Type B pancreatic cell (in vitro differentiated cells): ENCODE data around the gene AP2A2. TPM values are rescaled to one million over a fixed set of nuclear protein-coding genes. Genes with fewer than 3 reads are reported as not detected.

Experiments
- DNase-seq: peaks from one replicate; pipeline ENCODE4 v3.0.0; 2021; ENCODE audit warnings: mixed read lengths; ENCODE audit not compliant: unreplicated experiment; ENCODE audit errors: extremely low spot score
- H3K27ac Mint-ChIP-seq: 2 replicates; pipeline ENCODE4 v1.8.0; 2021; ENCODE audit warnings: mild to moderate bottlenecking, mixed read lengths
- H3K27me3 Mint-ChIP-seq: 2 replicates; pipeline ENCODE4 v1.8.0; 2021; ENCODE audit warnings: mixed read lengths
- H3K36me3 Mint-ChIP-seq: 2 replicates; pipeline ENCODE4 v1.8.0; 2021; ENCODE audit warnings: mixed read lengths
- H3K4me1 Mint-ChIP-seq: one replicate; pipeline ENCODE4 v1.8.0; 2021; ENCODE audit warnings: mixed read lengths; ENCODE audit not compliant: unreplicated experiment
- H3K4me3 Mint-ChIP-seq: 2 replicates; pipeline ENCODE4 v1.8.0; 2021; ENCODE audit warnings: mild to moderate bottlenecking, mixed read lengths
- H3K9me3 Mint-ChIP-seq: 2 replicates; pipeline ENCODE4 v1.8.0; 2021; ENCODE audit warnings: mixed read lengths
- total RNA-seq: library from RNA; stranded (reverse); gene quantifications from 2 replicates; pipeline ENCODE4 v1.2.1, GENCODE V29; 2021; ENCODE audit warnings: low replicate concordance
- TF ChIP-seq, protein P1 (sequence below): fragments of 200-600 bp; sonication (generic); conservative IDR thresholded peaks from 2 replicates; pipeline ENCODE4 v1.5.0; 2021; ENCODE audit warnings: antibody characterized with exemption, mild to moderate bottlenecking

AP2A2 gene
- total RNA-seq, 1 donor from 2014 or later = 109 TPM

DNA sequence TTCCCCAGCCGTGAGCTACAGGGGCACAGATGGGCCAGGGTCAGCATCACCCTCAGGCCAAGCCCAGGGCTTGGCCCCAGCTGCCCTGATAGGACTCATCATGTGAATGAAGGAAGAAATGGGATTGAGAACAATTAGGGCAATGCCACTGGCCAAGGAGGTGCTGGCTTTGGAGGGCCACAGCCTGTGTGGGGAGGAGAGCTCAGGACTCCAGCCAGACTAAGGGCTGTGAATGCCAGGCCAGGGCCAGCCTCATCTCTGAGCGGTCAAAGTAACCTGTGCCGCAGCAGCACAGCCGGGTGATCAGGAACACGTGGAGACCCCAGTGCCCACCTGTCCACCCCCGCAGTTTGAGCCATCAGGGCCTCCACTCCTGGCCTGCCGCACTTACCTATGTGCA lies 25.1 kb upstream of the AP2A2 start:
- Mint-ChIP-seq H3K4me3 (no peak overlapping the region), H3K27me3 (no peaks in the 10 kb centered on the region), H3K36me3 (peaks cover 10% of the 10 kb centered on the region), H3K9me3 (no peaks in the 10 kb centered on the region), H3K27ac (no peak overlapping the region), H3K4me1 (no peaks in the 10 kb centered on the region)
- TF ChIP-seq, protein P1, sequence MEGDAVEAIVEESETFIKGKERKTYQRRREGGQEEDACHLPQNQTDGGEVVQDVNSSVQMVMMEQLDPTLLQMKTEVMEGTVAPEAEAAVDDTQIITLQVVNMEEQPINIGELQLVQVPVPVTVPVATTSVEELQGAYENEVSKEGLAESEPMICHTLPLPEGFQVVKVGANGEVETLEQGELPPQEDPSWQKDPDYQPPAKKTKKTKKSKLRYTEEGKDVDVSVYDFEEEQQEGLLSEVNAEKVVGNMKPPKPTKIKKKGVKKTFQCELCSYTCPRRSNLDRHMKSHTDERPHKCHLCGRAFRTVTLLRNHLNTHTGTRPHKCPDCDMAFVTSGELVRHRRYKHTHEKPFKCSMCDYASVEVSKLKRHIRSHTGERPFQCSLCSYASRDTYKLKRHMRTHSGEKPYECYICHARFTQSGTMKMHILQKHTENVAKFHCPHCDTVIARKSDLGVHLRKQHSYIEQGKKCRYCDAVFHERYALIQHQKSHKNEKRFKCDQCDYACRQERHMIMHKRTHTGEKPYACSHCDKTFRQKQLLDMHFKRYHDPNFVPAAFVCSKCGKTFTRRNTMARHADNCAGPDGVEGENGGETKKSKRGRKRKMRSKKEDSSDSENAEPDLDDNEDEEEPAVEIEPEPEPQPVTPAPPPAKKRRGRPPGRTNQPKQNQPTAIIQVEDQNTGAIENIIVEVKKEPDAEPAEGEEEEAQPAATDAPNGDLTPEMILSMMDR = no peak
- no peak for DNase-seq

DNA sequence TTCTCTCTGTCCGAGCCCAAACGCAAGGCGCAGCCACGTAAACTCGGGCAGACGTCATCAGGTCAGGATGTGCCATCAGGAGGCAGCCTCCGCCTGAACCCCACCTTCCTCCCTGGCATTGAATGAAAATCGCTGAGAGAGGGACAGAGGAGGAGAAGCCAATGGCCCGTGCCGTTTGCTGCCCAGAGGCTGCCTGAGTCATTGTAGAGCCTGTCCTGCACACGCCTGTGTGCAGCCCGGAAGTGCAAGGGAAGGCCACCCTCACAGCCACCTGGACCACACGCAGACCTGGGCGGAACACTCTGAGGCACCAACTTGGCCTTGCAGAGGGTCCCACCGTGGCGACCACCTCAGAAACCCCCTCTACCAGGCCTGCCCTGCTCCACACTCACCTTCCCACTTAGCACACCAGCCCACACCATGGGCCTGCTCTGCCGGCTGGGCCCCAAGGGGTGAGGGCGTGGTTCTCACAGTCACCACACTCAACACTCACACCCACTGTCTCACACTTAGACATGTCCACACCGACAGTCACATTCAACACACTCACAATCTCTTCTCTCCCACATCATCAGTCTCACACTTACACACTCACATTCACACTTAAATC lies 24.1 kb upstream of the AP2A2 start:
- H3K27me3 Mint-ChIP-seq = no peaks in the 10 kb centered on the region
- H3K4me1 Mint-ChIP-seq = no peaks in the 10 kb centered on the region
- H3K4me3 Mint-ChIP-seq = no peak overlapping the region
- H3K9me3 Mint-ChIP-seq = no peaks in the 10 kb centered on the region
- peaks cover 10% of the 10 kb centered on the region for H3K36me3 Mint-ChIP-seq
- DNase-seq = no peak
- H3K27ac Mint-ChIP-seq = no peak overlapping the region
- TF ChIP-seq, protein P1 = no peak

DNA sequence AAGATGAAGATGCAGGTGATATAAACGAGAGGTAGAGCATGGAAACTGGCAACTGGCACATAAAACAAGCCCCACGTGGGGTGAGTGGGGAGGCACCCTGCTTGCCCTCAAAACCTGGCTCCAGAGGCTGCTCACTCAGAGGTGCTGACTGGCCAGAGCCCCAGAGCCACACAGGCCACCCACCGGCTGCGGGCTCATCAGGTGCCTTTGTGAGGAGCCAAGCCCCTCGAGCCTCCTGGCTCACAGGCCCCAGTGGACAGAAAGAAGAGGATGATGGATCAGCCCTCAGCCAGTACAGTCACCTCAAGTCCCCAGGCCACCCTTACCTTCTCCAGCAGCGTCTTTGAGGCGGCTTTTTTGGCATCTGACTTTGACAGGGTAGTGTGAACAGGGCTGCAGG lies 21.3 kb upstream of the AP2A2 start:
- Mint-ChIP-seq H3K36me3 (peaks cover 10% of the 10 kb centered on the region), H3K27me3 (no peaks in the 10 kb centered on the region), H3K27ac (no peak overlapping the region), H3K4me3 (no peak overlapping the region), H3K9me3 (no peaks in the 10 kb centered on the region), H3K4me1 (peaks cover 5% of the 10 kb centered on the region)
- no peak for DNase-seq
- TF ChIP-seq, protein P1 = no peak

DNA sequence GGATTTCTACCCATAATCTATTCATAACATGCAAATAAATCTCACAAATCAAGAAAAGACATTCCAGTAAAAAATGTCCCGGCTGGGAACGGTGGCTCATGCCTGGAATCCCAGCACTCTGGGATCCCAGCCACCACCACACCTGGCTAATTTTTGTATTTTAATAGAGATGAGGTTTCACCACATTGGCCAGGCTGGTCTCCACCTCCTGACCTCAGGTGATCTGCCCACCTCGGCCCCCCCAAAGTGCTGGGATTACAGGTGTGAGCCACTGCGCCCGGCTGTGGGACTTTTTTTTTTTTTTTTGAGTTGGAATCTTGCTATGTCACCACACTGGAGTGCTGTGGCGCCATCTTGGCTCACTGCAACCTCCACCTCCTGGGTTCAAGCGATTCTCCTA lies 19.7 kb upstream of the AP2A2 start:
- H3K9me3 Mint-ChIP-seq = no peaks in the 10 kb centered on the region
- no peak overlapping the region for H3K4me3 Mint-ChIP-seq
- H3K36me3 Mint-ChIP-seq = peaks cover 10% of the 10 kb centered on the region
- no peak overlapping the region for H3K27ac Mint-ChIP-seq
- no peaks in the 10 kb centered on the region for H3K27me3 Mint-ChIP-seq
- peaks cover 7% of the 10 kb centered on the region for H3K4me1 Mint-ChIP-seq
- TF ChIP-seq, protein P1 = no peak
- no peak for DNase-seq

DNA sequence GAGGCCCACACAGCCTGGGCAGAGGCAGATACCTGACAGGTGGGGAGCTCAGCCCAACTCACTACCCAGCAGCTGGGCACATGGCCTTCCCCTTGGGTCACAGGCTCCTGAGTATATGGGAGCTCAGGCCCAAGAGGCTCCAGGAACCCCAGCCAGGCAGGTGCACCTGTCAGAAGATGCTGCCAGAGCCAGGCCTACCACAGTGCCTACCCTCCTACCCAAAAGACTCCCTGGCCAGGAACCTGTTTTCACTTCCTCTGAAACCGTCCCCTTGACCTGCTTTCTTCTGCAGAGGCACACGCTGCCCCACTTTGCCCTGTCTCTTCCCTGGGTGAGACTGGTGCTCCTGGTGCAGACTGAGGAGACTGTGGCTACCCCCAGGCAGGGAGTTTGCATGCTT lies 18.0 kb upstream of the AP2A2 start:
- no peak for DNase-seq
- no peaks in the 10 kb centered on the region for H3K27me3 Mint-ChIP-seq
- peaks cover 11% of the 10 kb centered on the region for H3K4me1 Mint-ChIP-seq
- no peaks in the 10 kb centered on the region for H3K9me3 Mint-ChIP-seq
- peaks cover 4% of the 10 kb centered on the region for H3K36me3 Mint-ChIP-seq
- H3K4me3 Mint-ChIP-seq = peak overlapping the region; percentile 59
- TF ChIP-seq, protein P1 = no peak
- no peak overlapping the region for H3K27ac Mint-ChIP-seq

DNA sequence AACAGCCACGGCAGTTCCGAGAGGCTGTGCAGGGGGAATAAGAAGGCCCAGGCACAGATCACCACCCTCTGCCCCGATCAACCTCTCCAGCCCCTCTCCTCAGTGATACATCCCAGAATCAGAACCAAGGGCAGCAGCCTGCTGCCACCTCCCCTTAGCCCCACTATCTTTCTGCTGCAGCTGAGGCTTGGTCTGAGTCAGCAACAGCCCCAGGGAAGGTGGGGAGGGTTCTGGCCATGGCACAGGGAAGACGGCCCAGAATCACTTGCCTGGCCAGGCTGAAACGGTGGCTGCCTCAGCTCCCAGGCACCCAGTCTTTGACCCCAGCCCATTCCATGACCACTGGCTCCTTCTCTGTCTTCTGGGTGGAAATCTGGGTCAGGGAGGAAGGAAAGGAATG lies 17.4 kb upstream of the AP2A2 start:
- TF ChIP-seq, protein P1 = no peak
- Mint-ChIP-seq H3K36me3 (peaks cover 4% of the 10 kb centered on the region), H3K27me3 (no peaks in the 10 kb centered on the region), H3K4me1 (peaks cover 11% of the 10 kb centered on the region), H3K4me3 (peak overlapping the region; percentile 59), H3K9me3 (no peaks in the 10 kb centered on the region), H3K27ac (no peak overlapping the region)
- no peak for DNase-seq
